NCI-H1694 (cell line): ENCODE results near the gene ZNF10.

ENCODE experiments used
- DNase-seq: peaks from one replicate; lab custom pipeline; 2025; lab: John Stamatoyannopoulos, UW

The ZNF10 gene

DNA sequence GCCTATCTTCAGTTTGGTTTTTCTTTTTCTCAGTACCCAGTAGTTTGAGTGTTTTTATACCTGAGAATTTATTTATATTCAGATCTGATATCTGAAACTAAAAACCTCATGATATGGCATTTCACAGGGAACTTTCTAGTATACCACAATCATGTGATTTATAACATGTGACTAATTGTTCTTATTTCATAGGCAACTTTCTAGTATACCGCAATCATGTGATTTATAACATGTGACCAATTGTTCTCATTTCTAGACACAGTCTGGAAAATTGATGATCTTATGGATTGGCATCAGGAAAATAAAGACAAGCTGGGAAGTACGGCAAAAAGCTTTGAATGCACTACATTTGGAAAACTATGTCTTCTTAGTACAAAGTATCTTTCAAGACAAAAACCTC lies 71.5 kb downstream of the ZNF10 start:
- no peak for DNase-seq

DNA sequence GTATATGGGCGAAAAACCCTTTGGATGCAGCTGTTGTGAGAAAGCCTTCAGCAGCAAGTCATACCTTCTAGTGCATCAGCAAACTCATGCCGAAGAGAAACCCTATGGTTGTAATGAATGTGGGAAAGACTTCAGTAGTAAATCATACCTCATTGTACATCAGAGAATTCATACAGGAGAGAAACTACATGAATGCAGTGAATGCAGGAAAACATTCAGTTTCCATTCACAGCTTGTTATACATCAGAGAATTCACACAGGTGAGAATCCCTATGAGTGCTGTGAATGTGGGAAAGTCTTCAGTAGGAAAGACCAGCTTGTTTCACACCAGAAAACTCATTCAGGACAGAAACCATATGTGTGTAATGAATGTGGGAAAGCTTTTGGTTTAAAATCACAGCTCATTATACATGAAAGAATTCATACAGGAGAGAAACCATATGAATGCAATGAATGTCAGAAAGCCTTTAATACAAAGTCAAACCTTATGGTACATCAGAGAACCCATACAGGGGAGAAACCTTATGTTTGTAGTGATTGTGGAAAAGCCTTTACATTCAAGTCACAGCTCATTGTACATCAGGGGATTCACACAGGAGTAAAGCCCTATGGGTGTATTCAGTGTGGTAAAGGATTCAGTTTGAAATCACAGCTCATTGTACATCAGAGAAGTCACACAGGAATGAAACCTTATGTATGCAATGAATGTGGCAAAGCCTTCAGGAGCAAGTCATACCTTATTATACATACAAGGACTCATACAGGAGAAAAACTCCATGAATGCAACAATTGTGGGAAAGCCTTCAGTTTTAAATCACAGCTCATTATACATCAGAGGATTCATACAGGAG lies 72.3 kb downstream of the ZNF10 start:
- no peak for DNase-seq

DNA sequence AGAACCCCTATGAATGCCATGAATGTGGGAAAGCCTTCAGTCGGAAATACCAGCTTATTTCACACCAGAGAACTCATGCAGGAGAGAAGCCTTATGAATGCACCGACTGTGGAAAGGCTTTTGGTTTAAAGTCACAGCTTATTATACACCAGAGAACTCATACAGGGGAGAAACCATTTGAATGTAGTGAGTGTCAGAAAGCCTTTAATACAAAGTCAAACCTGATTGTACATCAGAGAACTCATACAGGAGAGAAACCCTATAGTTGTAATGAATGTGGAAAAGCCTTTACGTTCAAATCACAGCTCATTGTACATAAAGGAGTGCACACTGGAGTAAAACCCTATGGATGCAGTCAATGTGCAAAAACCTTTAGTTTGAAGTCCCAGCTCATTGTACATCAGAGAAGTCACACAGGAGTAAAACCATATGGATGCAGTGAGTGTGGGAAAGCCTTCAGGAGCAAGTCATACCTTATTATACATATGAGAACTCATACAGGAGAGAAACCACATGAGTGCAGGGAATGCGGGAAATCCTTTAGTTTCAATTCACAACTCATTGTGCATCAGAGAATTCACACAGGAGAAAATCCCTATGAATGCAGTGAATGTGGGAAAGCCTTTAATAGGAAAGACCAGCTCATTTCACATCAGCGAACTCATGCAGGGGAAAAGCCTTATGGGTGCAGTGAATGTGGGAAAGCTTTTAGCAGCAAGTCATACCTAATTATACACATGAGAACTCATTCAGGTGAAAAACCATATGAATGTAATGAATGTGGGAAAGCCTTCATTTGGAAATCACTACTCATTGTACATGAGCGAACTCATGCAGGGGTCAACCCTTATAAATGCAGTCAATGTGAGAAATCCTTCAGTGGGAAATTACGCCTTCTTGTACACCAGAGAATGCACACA lies 73.2 kb downstream of the ZNF10 start:
- no peak for DNase-seq

DNA sequence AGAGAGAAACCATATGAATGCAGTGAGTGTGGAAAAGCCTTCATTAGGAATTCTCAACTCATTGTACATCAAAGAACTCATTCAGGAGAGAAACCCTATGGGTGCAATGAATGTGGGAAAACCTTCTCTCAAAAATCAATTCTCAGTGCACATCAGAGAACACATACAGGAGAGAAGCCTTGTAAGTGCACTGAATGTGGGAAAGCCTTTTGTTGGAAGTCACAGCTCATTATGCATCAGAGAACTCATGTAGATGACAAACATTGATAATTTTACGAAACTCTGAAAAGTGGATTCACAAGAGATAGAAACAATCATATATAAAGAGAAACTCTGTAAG lies 73.8 kb downstream of the ZNF10 start:
- no peak for DNase-seq

DNA sequence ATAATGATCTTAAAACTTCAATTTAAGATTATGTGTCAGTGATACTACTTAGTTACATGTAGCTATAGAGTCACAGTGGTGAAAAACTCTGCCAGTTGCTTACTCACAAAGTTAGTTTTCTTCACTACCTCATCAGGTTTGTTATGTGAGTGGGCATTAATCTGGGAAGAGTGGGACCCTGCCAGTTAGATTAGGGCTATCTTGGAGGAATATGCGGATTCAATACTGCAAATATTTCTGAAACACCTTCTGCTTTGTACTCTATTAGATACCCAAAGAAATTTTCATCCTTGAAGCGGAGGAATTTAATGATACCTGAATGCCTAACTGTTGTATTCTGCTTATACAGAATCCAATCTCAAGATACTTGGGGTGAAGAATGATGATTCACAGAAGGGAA lies 76.0 kb downstream of the ZNF10 start:
- DNase-seq: no peak
